ENCODE results near the gene LILRA6.
"Not testable (repeated sequence)": the region's sequence is repeated elsewhere in the genome, so short reads cannot be mapped to it uniquely, and the experiment has no call there.

The LILRA6 gene

GRCh38 chr19:54209058-54209810, 33.4 kb downstream of the LILRA6 start:
- DNase-seq (ENCODE audit: extremely low read depth, low read depth) = no peak
- TF ChIP-seq CTCF (IDR thresholded peaks at IDR 0.05; ENCODE audit: low read depth, low read length) = no peak

- no peak for TF ChIP-seq CTCF (IDR thresholded peaks at IDR 0.05; ENCODE audit: low read depth, low read length)
- DNase-seq (ENCODE audit: extremely low read depth, low read depth) = no peak
These were observed 33.9 kb downstream of the LILRA6 start for GRCh38 chr19:54208784-54209057.

GRCh38 chr19:54207983-54208783, 34.4 kb downstream of the LILRA6 start:
- DNase-seq (ENCODE audit: extremely low read depth, low read depth) = peak; percentile 73
- TF ChIP-seq CTCF (IDR thresholded peaks at IDR 0.05; ENCODE audit: low read depth, low read length) = no peak

GRCh38 chr19:54207676-54207982, 35.0 kb downstream of the LILRA6 start:
- TF ChIP-seq CTCF (IDR thresholded peaks at IDR 0.05; ENCODE audit: low read depth, low read length) = no peak
- DNase-seq (ENCODE audit: extremely low read depth, low read depth) = no peak

GRCh38 chr19:54207193-54207592, 35.4 kb downstream of the LILRA6 start:
- DNase-seq (ENCODE audit: extremely low read depth, low read depth) = not testable (repeated sequence)

- TF ChIP-seq CTCF (IDR thresholded peaks at IDR 0.05; ENCODE audit: low read depth, low read length) = no peak
- DNase-seq (ENCODE audit: extremely low read depth, low read depth) = no peak
These were observed 35.8 kb downstream of the LILRA6 start for GRCh38 chr19:54206831-54207177.

GRCh38 chr19:54206030-54206830, 36.4 kb downstream of the LILRA6 start:
- no peak for TF ChIP-seq CTCF (IDR thresholded peaks at IDR 0.05; ENCODE audit: low read depth, low read length)
- DNase-seq (ENCODE audit: extremely low read depth, low read depth) = no peak
